HepG2 (cell line): ENCODE results near the gene RRBP1. TPM values are rescaled to one million over a fixed set of nuclear protein-coding genes. Genes with fewer than 3 reads are reported as not detected.

Experiments
- ATAC-seq: fragments of 200-7000 bp; cut with Tn5 transposase; 3 replicates; pipeline ENCODE4 v1.9.1; 2020; ENCODE audit warnings: mild to moderate bottlenecking, moderate library complexity
- Bru-seq: library from RNA; stranded (reverse); fragments of 400-500 nt; gene quantifications from one replicate; lab custom pipeline; 2021; lab: Mats Ljungman, UMichigan
- BruChase-seq, 2 experiments: library from RNA; stranded (reverse); fragments of 400-500 nt; gene quantifications; one replicate each; lab custom pipeline; 2021; lab: Mats Ljungman, UMichigan
- BruUV-seq: library from RNA; stranded (reverse); fragments of 400-500 nt; replicated peaks from 2 replicates; lab custom pipeline; 2021; lab: Mats Ljungman, UMichigan
- CTCF ChIA-PET: fragments of 300-600 bp; formaldehyde crosslinking; extraction: SDS; loops from one replicate; lab custom pipeline; 2021; ENCODE audit warnings: low total read pairs, inconsistent platforms, low intra/inter-chr PET ratio; lab: Yijun Ruan, JAX
- POLR2A ChIA-PET: fragments of 350-600 bp; sonication (Branson Sonifier 250); formaldehyde crosslinking; loops from one replicate; lab custom pipeline; 2020; ENCODE audit warnings: antibody characterized with exemption, inconsistent platforms; lab: Yijun Ruan, JAX
- DNase-seq: peaks from one replicate; pipeline ENCODE4 v3.0.0-alpha.2; 2015; ENCODE audit warnings: low spot score
- FAIRE-seq: peaks from 3 replicates; lab custom pipeline; 2011; peaks lifted over from hg19 to GRCh38; lab: Jason Lieb, UNC
- H2AFZ ChIP-seq: one replicate; pipeline ENCODE4 v1.6.1; 2011; ENCODE audit warnings: low read length, inconsistent platforms
- H3K27ac ChIP-seq: fragments of 300-600 bp; 3 replicates; pipeline ENCODE4 v1.8.0; 2011; ENCODE audit warnings: mixed run types, mild to moderate bottlenecking, mixed read lengths, low read length, inconsistent platforms; ENCODE audit not compliant: insufficient read depth; ENCODE audit errors: extremely low read length
- H3K27me3 ChIP-seq, 2 experiments: fragments of 200-600 bp in 1 of 2; 2 replicates in 1 of 2; 3 replicates in 1 of 2; pipeline versions ENCODE4 v1.6.0 to v1.8.0; 2011; ENCODE audit warnings: low read length in 2 of 2, mild to moderate bottlenecking in 2 of 2, moderate library complexity in 2 of 2, inconsistent platforms in 1 of 2; ENCODE audit not compliant: insufficient read depth in 2 of 2, control insufficient read depth in 1 of 2
- H3K36me3 ChIP-seq, 2 experiments: fragments of 200-600 bp in 1 of 2; replicated peaks in 1 of 2; 2 replicates in 1 of 2; 3 replicates in 1 of 2; pipeline versions ENCODE4 v1.5.1 to v1.8.0; 2011; ENCODE audit warnings: low read length in 2 of 2, inconsistent platforms in 1 of 2; ENCODE audit not compliant: insufficient read depth in 2 of 2, control insufficient read depth in 1 of 2
- H3K4me1 ChIP-seq: 2 replicates; pipeline ENCODE4 v1.5.1; 2012; ENCODE audit warnings: low read length, inconsistent platforms; ENCODE audit not compliant: insufficient read depth
- H3K4me2 ChIP-seq: 2 replicates; pipeline ENCODE4 v1.6.0; 2011; ENCODE audit warnings: low read depth, low read length, inconsistent platforms
- H3K4me3 ChIP-seq, 3 experiments: fragments of 200-600 bp in 1 of 3; sonication (generic), shearing (Covaris generic) in 1 of 3; replicated peaks in 1 of 3; 2 replicates each; pipeline ENCODE4 v1.5.1; 2011 to 2016; ENCODE audit warnings: low read length in 3 of 3, inconsistent platforms in 2 of 3, low read depth in 2 of 3, mild to moderate bottlenecking in 2 of 3, control low read depth in 1 of 3, mixed read lengths in 1 of 3; ENCODE audit not compliant: insufficient read depth in 1 of 3
- H3K79me2 ChIP-seq: one replicate; pipeline ENCODE4 v1.6.1; 2011; ENCODE audit warnings: low read length, inconsistent platforms; ENCODE audit not compliant: insufficient read depth
- H3K9ac ChIP-seq: 2 replicates; pipeline ENCODE4 v1.6.0; 2011; ENCODE audit warnings: mild to moderate bottlenecking, low read depth, low read length, inconsistent platforms; ENCODE audit not compliant: insufficient read depth
- H3K9me3 ChIP-seq: 2 replicates; pipeline ENCODE4 v1.5.1; 2012; ENCODE audit warnings: mild to moderate bottlenecking, low read length
- H4K20me1 ChIP-seq: 2 replicates; pipeline ENCODE4 v1.6.0; 2011; ENCODE audit warnings: inconsistent platforms, mild to moderate bottlenecking, low read length, moderate library complexity; ENCODE audit not compliant: insufficient read depth
- GMEB2 ChIP-seq: IDR thresholded peaks from 2 replicates; pipeline ENCODE4 v1.6.1; 2016; ENCODE audit warnings: missing biosample characterization, missing genetic modification reagents, low read depth
- NFE2L2 ChIP-seq: fragments of 150-350 bp; IDR thresholded peaks from 2 replicates; pipeline ENCODE4 v1.6.1; 2014; ENCODE audit warnings: low read length
- NFIB ChIP-seq: sonication (generic); formaldehyde crosslinking; IDR thresholded peaks from 2 replicates; pipeline ENCODE4 v1.9.0; 2021; ENCODE audit warnings: missing genetic modification reagents, mild to moderate bottlenecking, borderline replicate concordance
- PHF20 ChIP-seq: sonication (generic); formaldehyde crosslinking; IDR thresholded peaks from 2 replicates; pipeline ENCODE4 v1.5.0; 2020; ENCODE audit warnings: mild to moderate bottlenecking, missing genetic modification reagents
- PLRG1 ChIP-seq: fragments of 450-650 bp; conservative IDR thresholded peaks from 2 replicates; pipeline ENCODE4 v1.6.1; 2016
- POGK ChIP-seq: sonication (generic); formaldehyde crosslinking; conservative IDR thresholded peaks from 2 replicates; pipeline ENCODE4 v1.8.0; 2022; ENCODE audit warnings: mild to moderate bottlenecking, moderate library complexity, missing genetic modification reagents
- YY1 ChIP-seq: IDR thresholded peaks from 2 replicates; pipeline ENCODE4 v1.6.1; 2011; ENCODE audit warnings: low read length, low read depth, moderate library complexity, mild to moderate bottlenecking; ENCODE audit not compliant: insufficient read depth, insufficient replicate concordance
- ZEB1 ChIP-seq: IDR thresholded peaks from 2 replicates; pipeline ENCODE4 v1.6.1; 2012; ENCODE audit warnings: mild to moderate bottlenecking, low read depth, inconsistent platforms; ENCODE audit not compliant: insufficient replicate concordance
- ZFAT ChIP-seq: sonication (generic); formaldehyde crosslinking; conservative IDR thresholded peaks from 2 replicates; pipeline ENCODE4 v1.8.1; 2023; ENCODE audit warnings: missing genetic modification reagents, inconsistent platforms
- ZGPAT ChIP-seq: IDR thresholded peaks from 2 replicates; pipeline ENCODE4 v1.6.1; 2016; ENCODE audit warnings: mild to moderate bottlenecking
- ZNF775 ChIP-seq: sonication (generic); formaldehyde crosslinking; IDR thresholded peaks from 2 replicates; pipeline ENCODE4 v1.4.0; 2020; ENCODE audit warnings: missing genetic modification reagents, mild to moderate bottlenecking, moderate library complexity, borderline replicate concordance
- WGBS: methylation state at CpG from one replicate; pipeline ENCODE4 v1.1.6; 2017; ENCODE audit warnings: low lambda C conversion rate; 5-methylcytosine and 5-hydroxymethylcytosine counted together
- in situ Hi-C: cut with HindIII; loops from 2 replicates; pipeline ENCODE4 v1.10.0; 2017; ENCODE audit warnings: low pct_unique_long_range_greater_than_20kb; ENCODE audit not compliant: extremely low pct_ligation_motif_present
- intact Hi-C: fragments of 100-400 bp; cut with micrococcal nuclease; formaldehyde crosslinking; loops from one replicate; pipeline ENCODE4 v1.10.0; 2022; ENCODE audit not compliant: unreplicated experiment
- long read RNA-seq, 2 experiments: library from RNA in 1 of 2; library from polyadenylated mRNA in 1 of 2; stranded (forward) in 1 of 2; unstranded in 1 of 2; transcript quantifications; one replicate each; pipeline ENCODE4 v2.0.0, GENCODE V29; 2019 to 2022
- polyA minus RNA-seq, 3 experiments: library from RNA; depleted of rRNA, polyadenylated mRNA; stranded (reverse); fragments of >200 nt; gene quantifications; 2 replicates each; pipeline ENCODE4 v1.2.3, GENCODE V29; 2011; ENCODE audit warnings: low replicate concordance in 1 of 3
- polyA plus RNA-seq, 8 experiments: library from polyadenylated mRNA; depleted of rRNA in 3 of 8; stranded (reverse) in 7 of 8; unstranded in 1 of 8; fragments of >200 nt; fragmentation: Illumina TruSeq in 4 of 8; extraction: Trizol in 4 of 8; gene quantifications; 2 replicates each; pipeline versions ENCODE4 v1.2.1 to v1.2.3, GENCODE V29; 2011 to 2016; ENCODE audit warnings: low read depth in 4 of 8, missing spikeins in 1 of 8, mixed read lengths in 1 of 8; ENCODE audit not compliant: insufficient read depth in 1 of 8
- total RNA-seq, 5 experiments: library from RNA; depleted of rRNA; stranded (reverse); fragments of >200 nt; fragmentation: Illumina TruSeq; extraction: Trizol; gene quantifications; 2 replicates each; pipeline ENCODE4 v1.2.3, GENCODE V29; 2016; ENCODE audit warnings: low read depth in 1 of 5

RRBP1 gene
- total RNA-seq (2016; rRNA removed; fragmentation: Illumina TruSeq; extraction: Trizol) (97.1 and 222 TPM in 2 replicates), polyA plus RNA-seq (2011; rRNA removed) (150 and 195 TPM in 2 replicates), polyA minus RNA-seq (2011; rRNA and poly(A)+ RNA removed; ENCODE audit: low replicate concordance) (18.3 and 157 TPM in 2 replicates), Bru-seq, nascent RNA (percentile 99 among the genes with signal in this experiment), BruChase-seq, experiment 1, labeled RNA remaining after a 6-hour chase (percentile 99 among the genes with signal in this experiment), BruChase-seq, experiment 2, labeled RNA remaining after a 2-hour chase (percentile 98 among the genes with signal in this experiment)
- 35.1 and 38.1 TPM in 2 replicates for total RNA-seq (2016; cell fraction: cytosol; rRNA removed; fragmentation: Illumina TruSeq; extraction: Trizol; ENCODE audit: low read depth)
- 75.4 and 223 TPM in 2 replicates for total RNA-seq (2016; cell fraction: insoluble cytoplasmic fraction; rRNA removed; fragmentation: Illumina TruSeq; extraction: Trizol)
- total RNA-seq (2016; cell fraction: membrane; rRNA removed; fragmentation: Illumina TruSeq; extraction: Trizol) = 33.7 and 37.4 TPM in 2 replicates
- total RNA-seq (2016; cell fraction: nucleus; rRNA removed; fragmentation: Illumina TruSeq; extraction: Trizol) = 254 and 316 TPM in 2 replicates
- polyA plus RNA-seq (2011; cell fraction: cytosol; rRNA removed) = 97.1 and 99.8 TPM in 2 replicates
- 402 and 429 TPM in 2 replicates for polyA plus RNA-seq (2011; cell fraction: nucleus; rRNA removed)
- polyA plus RNA-seq (2012) = 190 and 218 TPM in 2 replicates
- polyA plus RNA-seq (2016; cell fraction: cytosol; fragmentation: Illumina TruSeq; extraction: Trizol; ENCODE audit: low read depth) = 14.1 and 14.3 TPM in 2 replicates
- polyA plus RNA-seq (2016; cell fraction: insoluble cytoplasmic fraction; fragmentation: Illumina TruSeq; extraction: Trizol; ENCODE audit: low read depth) = 67.5 and 88.2 TPM in 2 replicates
- polyA plus RNA-seq (2016; cell fraction: membrane; fragmentation: Illumina TruSeq; extraction: Trizol; ENCODE audit: low read depth) = 15.3 and 18.4 TPM in 2 replicates
- 548 and 573 TPM in 2 replicates for polyA plus RNA-seq (2016; cell fraction: nucleus; fragmentation: Illumina TruSeq; extraction: Trizol; ENCODE audit: insufficient read depth, low read depth)
- polyA minus RNA-seq (2011; cell fraction: cytosol; rRNA and poly(A)+ RNA removed) = 155 and 192 TPM in 2 replicates
- 198 and 205 TPM in 2 replicates for polyA minus RNA-seq (2011; cell fraction: nucleus; rRNA and poly(A)+ RNA removed)
- long read RNA-seq, experiment 1, full-length matches to known transcripts = 102 of 288 reads
- long read RNA-seq, experiment 1, partial matches to known transcripts = 156 of 288 reads
- long read RNA-seq, experiment 1, other reads (novel, unspliced or antisense) = 30 of 288 reads
- long read RNA-seq, experiment 2, full-length matches to known transcripts = 113 of 1,090 reads
- long read RNA-seq, experiment 2, partial matches to known transcripts = 744 of 1,090 reads
- long read RNA-seq, experiment 2, other reads (novel, unspliced or antisense) = 233 of 1,090 reads

- BruUV-seq = no TSS peak
- peak; percentile 90 for ATAC-seq
- under 1% methylated on average over 48 of the region's 79 CpGs for WGBS
- peak within 1 kb of the TSS; percentile 87 for H3K27ac ChIP-seq
- H3K4me3 ChIP-seq = peak within 1 kb of the TSS; percentile 87 to 92 (median 92)
- H3K79me2 ChIP-seq = peaks cover 37% of the 10 kb centered on the region
- peaks cover 0 to 18% of the 10 kb centered on the region in 2 experiments; a peak in 4 of 5 replicates for H3K27me3 ChIP-seq
- H3K36me3 ChIP-seq = peaks cover 9 to 31% of the 10 kb centered on the region in 2 experiments
- in situ Hi-C loops = loop anchor here (5.0 kb wide), 1 partner anchor 200 kb away; no protein-coding TSS in a partner anchor
- peak within 1 kb of the TSS; percentile 99 for H3K4me2 ChIP-seq
- ChIA-PET POLR2A (interaction anchor here (0.7 to 10.8 kb wide), 80 partner anchors 8 to 606 kb away, joined by 3 to 347 read pairs (median 5); partner anchors contain the start of genes BANF2, DSTN, KAT14 and PET117), CTCF (interaction anchor here (0.8 to 2.4 kb wide), 5 partner anchors 40 to 257 kb away, joined by 3 to 29 read pairs (median 8); no protein-coding TSS in a partner anchor)
- peak; percentile 98 for DNase-seq
- H3K9ac ChIP-seq = peak within 1 kb of the TSS; percentile 91
- FAIRE-seq = peak; percentile 39
- H3K4me1 ChIP-seq = peaks cover 59% of the 10 kb centered on the region
- intact Hi-C loops = loop anchor here (1.0 to 5.0 kb wide), 5 partner anchors 40 to 257 kb away; no protein-coding TSS in a partner anchor
- peaks cover 10% of the 10 kb centered on the region; the same call in 1 of the 2 replicates for H3K9me3 ChIP-seq
- no peak within 1 kb of the TSS for H2AFZ ChIP-seq
- H4K20me1 ChIP-seq = peaks cover 36% of the 10 kb centered on the region
- peak; percentile 59 for TF ChIP-seq ZEB1
- TF ChIP-seq ZNF775 = no peak
- TF ChIP-seq NFIB (CRISPR knock-in tag) = no peak
- TF ChIP-seq PLRG1 = no peak
- no peak for TF ChIP-seq NFE2L2
- peak; percentile 91 for TF ChIP-seq YY1
- TF ChIP-seq ZGPAT (CRISPR knock-in tag) = peak; percentile 98
- peak; percentile 64 for TF ChIP-seq GMEB2
- TF ChIP-seq ZFAT = no peak
- TF ChIP-seq PHF20 = peak; percentile 64
- TF ChIP-seq POGK (CRISPR knock-in tag) = peak; percentile 85
Measured at GRCh38 chr20:17682103-17682888, at the start of gene RRBP1. Gene RRBP1, minus strand, starts transcription at chr20:17682242. Its CDS starts 21,735 bp downstream, at chr20:17660507.
